ENCODE data around the gene FREY1. TPM values are rescaled to one million over a fixed set of nuclear protein-coding genes. Genes with fewer than 3 reads are reported as not detected.

FREY1 gene
- total and polyA plus RNA-seq, 9 of the 15 experiments (the other 6 are each of a cell fraction or from before 2014, with no cell fraction given) = 0.25 to 1.5 (median 1.1) TPM; not detected in 5

GRCh38 chr11:45901626-45902025 is 5.4 kb downstream of the FREY1 start:
- CTCF ChIA-PET (ENCODE audit: low intra/inter-chr PET ratio) = no interaction called here
- no peak for TF ChIP-seq ZMIZ1 (IDR thresholded peaks at IDR 0.05; ENCODE audit: low read depth in 2 of 2, low read length in 2 of 2)
- no peak for TF ChIP-seq CBFB (CRISPR knock-in tag; IDR thresholded peaks at IDR 0.05)
- TF ChIP-seq EWSR1 (IDR thresholded peaks at IDR 0.05; ENCODE audit: borderline replicate concordance, low read depth, partially characterized antibody) = no peak
- TF ChIP-seq RBFOX2 (IDR thresholded peaks at IDR 0.05; ENCODE audit: low read depth, low read length) = no peak
- TF ChIP-seq HIVEP1 (CRISPR knock-in tag; IDR thresholded peaks at IDR 0.05) = no peak
- no peak for TF ChIP-seq SIX5 (IDR thresholded peaks at IDR 0.05; ENCODE audit: borderline replicate concordance in 1 of 2, insufficient read depth in 1 of 2, low read depth in 1 of 2, low read length in 2 of 2)
- no peak for TF ChIP-seq FIP1L1 (IDR thresholded peaks at IDR 0.05; ENCODE audit: low read depth, low read length, poor library complexity, severe bottlenecking)
- no peak for TF ChIP-seq ILF3 (IDR thresholded peaks at IDR 0.05; ENCODE audit: borderline replicate concordance)
- TF ChIP-seq ZNF79 (CRISPR knock-in tag; IDR thresholded peaks at IDR 0.05; ENCODE audit: low read depth) = no peak
- no peak for TF ChIP-seq COPS2 (conservative IDR thresholded peaks at IDR 0.05)
- TF ChIP-seq, protein P1, sequence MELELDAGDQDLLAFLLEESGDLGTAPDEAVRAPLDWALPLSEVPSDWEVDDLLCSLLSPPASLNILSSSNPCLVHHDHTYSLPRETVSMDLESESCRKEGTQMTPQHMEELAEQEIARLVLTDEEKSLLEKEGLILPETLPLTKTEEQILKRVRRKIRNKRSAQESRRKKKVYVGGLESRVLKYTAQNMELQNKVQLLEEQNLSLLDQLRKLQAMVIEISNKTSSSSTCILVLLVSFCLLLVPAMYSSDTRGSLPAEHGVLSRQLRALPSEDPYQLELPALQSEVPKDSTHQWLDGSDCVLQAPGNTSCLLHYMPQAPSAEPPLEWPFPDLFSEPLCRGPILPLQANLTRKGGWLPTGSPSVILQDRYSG (tag; conservative IDR thresholded peaks at IDR 0.05; ENCODE audit: low read depth) = no peak
- TF ChIP-seq RUNX1 (IDR thresholded peaks at IDR 0.05; ENCODE audit: low read depth) = no peak
- TF ChIP-seq U2AF1 (optimal IDR thresholded peaks at IDR 0.05; ENCODE audit: low read depth, low read length) = no peak
- TF ChIP-seq DPF2 (IDR thresholded peaks at IDR 0.05) = no peak
- TF ChIP-seq SMARCE1 (IDR thresholded peaks at IDR 0.05) = no peak
- no peak for TF ChIP-seq KLF13 (tag; IDR thresholded peaks at IDR 0.05; ENCODE audit: borderline replicate concordance, low read depth)
- TF ChIP-seq TGIF2 (CRISPR knock-in tag; IDR thresholded peaks at IDR 0.05) = no peak
- TF ChIP-seq FOXA3 (CRISPR knock-in tag; conservative IDR thresholded peaks at IDR 0.05 in 1 of 2, IDR thresholded peaks at IDR 0.05 in 1 of 2) = no peak
- no peak for TF ChIP-seq PHB2 (IDR thresholded peaks at IDR 0.05; ENCODE audit: low read depth)
- Histone ChIP-seq H3K27me3 (ENCODE audit: control insufficient read depth in 2 of 2, insufficient read depth in 2 of 2, low read length in 2 of 2) (no peaks in the 10 kb centered on the region; a peak in 1 of 5 replicates), H3K9ac (ENCODE audit: insufficient read depth in 1 of 2, low read depth in 2 of 2, low read length in 2 of 2) (peak overlapping the region in 1 of 2 experiments; percentile 89; a peak in 1 of 4 replicates), H3K4me1 (replicated peaks in 1 of 2; ENCODE audit: control insufficient read depth in 2 of 2, insufficient read depth in 2 of 2, low read length in 2 of 2) (peaks cover 14 to 78% of the 10 kb centered on the region in 2 experiments), H2AFZ (ENCODE audit: low read depth, low read length) (no peak overlapping the region), H3K4me3 (no peak overlapping the region), H3K36me3 (ENCODE audit: control insufficient read depth, insufficient read depth, low read length) (no peaks in the 10 kb centered on the region), H3K4me2 (ENCODE audit: insufficient read depth, low read length) (no peak overlapping the region), H3K79me2 (ENCODE audit: control insufficient read depth, insufficient read depth, low read length) (no peaks in the 10 kb centered on the region), H4K20me1 (replicated peaks; ENCODE audit: control insufficient read depth, insufficient read depth, low read length) (0 out of 2 replicates have a peak, but pooled peaks cover 4% of the 10 kb centered on the region), H3K9me1 (ENCODE audit: control insufficient read depth, insufficient read depth, low read length) (peaks cover 3% of the 10 kb centered on the region), H3K27ac (ENCODE audit: extremely low read depth, low read depth, low read length) (no peak overlapping the region), H3K9me3 (replicated peaks; ENCODE audit: control insufficient read depth, insufficient read depth, low read depth, low read length) (no peaks in the 10 kb centered on the region)
- DNase-seq (ENCODE audit: extremely low read depth in 1 of 4, low spot score in 3 of 4) (no peak), FAIRE-seq (no peak), ATAC-seq (no peak)
- POLR2A ChIA-PET = interaction anchor here (0.7 to 1.6 kb wide), 7 partner anchors 8 to 260 kb away, joined by 3 to 6 read pairs (median 4); partner anchors contain the start of genes LARGE2 and PEX16
- intact Hi-C loops (cut with micrococcal nuclease) (no loop called here), in situ Hi-C loops (cut with MboI) (no loop called here)
- BruUV-seq (replicated peaks) = no TSS peak
- WGBS (ENCODE audit: insufficient coverage, low coverage, missing lambda C conversion rate) = 65% methylated on average over 6 of the region's 6 CpGs

All from K562 (cell line).